ENCODE results near the gene IFNK. TPM values are rescaled to one million over a fixed set of nuclear protein-coding genes. Genes with fewer than 3 reads are reported as not detected.

Gene IFNK
- total RNA-seq, 2 donors from 2014 or later = not detected

- Histone ChIP-seq H3K27ac (no peak overlapping the region), H3K9ac (ENCODE audit: low read depth in 2 of 2, low read length in 2 of 2) (no peak overlapping the region), H3K4me3 (no peak overlapping the region), H3K9me3 (no peaks in the 10 kb centered on the region), H3K27me3 (no peaks in the 10 kb centered on the region), H3K36me3 (no peaks in the 10 kb centered on the region), H3K4me1 (peaks cover 9% of the 10 kb centered on the region)
- TF ChIP-seq CTCF (IDR thresholded peaks at IDR 0.05) = no peak
- intact Hi-C loops (cut with DNase I) = no loop called here
- DNase-seq = no peak
These were observed 41.4 kb upstream of the IFNK start for GRCh38 chr9:27482709-27483108.

- Histone ChIP-seq H3K27me3 (no peaks in the 10 kb centered on the region), H3K4me1 (peaks cover 9% of the 10 kb centered on the region), H3K9ac (ENCODE audit: low read depth in 2 of 2, low read length in 2 of 2) (no peak overlapping the region), H3K4me3 (no peak overlapping the region), H3K9me3 (no peaks in the 10 kb centered on the region), H3K27ac (no peak overlapping the region), H3K36me3 (no peaks in the 10 kb centered on the region)
- intact Hi-C loops (cut with DNase I) = no loop called here
- no peak for DNase-seq
- no peak for TF ChIP-seq CTCF (IDR thresholded peaks at IDR 0.05)
These were observed 40.5 kb upstream of the IFNK start for GRCh38 chr9:27483576-27483975.

- H3K9ac ChIP-seq (ENCODE audit: low read depth in 2 of 2, low read length in 2 of 2) = no peak overlapping the region
- no peak for DNase-seq
- no peak overlapping the region for H3K27ac ChIP-seq
- no peak for TF ChIP-seq CTCF (IDR thresholded peaks at IDR 0.05)
- intact Hi-C loops (cut with DNase I) = no loop called here
- no peak overlapping the region for H3K4me3 ChIP-seq
- H3K36me3 ChIP-seq = no peaks in the 10 kb centered on the region
- H3K9me3 ChIP-seq = no peaks in the 10 kb centered on the region
- H3K27me3 ChIP-seq = no peaks in the 10 kb centered on the region
- H3K4me1 ChIP-seq = peaks cover 9% of the 10 kb centered on the region
These were observed 38.9 kb upstream of the IFNK start for GRCh38 chr9:27485158-27485557.

- peaks cover 9% of the 10 kb centered on the region for H3K4me1 ChIP-seq
- H3K36me3 ChIP-seq = no peaks in the 10 kb centered on the region
- H3K4me3 ChIP-seq = no peak overlapping the region
- no peak overlapping the region for H3K9ac ChIP-seq (ENCODE audit: low read depth in 2 of 2, low read length in 2 of 2)
- no peaks in the 10 kb centered on the region for H3K9me3 ChIP-seq
- no peak for DNase-seq
- H3K27ac ChIP-seq = no peak overlapping the region
- no peaks in the 10 kb centered on the region for H3K27me3 ChIP-seq
- intact Hi-C loops (cut with DNase I) = no loop called here
- TF ChIP-seq CTCF (IDR thresholded peaks at IDR 0.05) = no peak
These were observed 36.9 kb upstream of the IFNK start for GRCh38 chr9:27487128-27487640.

- DNase-seq = no peak
- H3K27ac ChIP-seq = no peak overlapping the region
- no peaks in the 10 kb centered on the region for H3K36me3 ChIP-seq
- TF ChIP-seq CTCF (IDR thresholded peaks at IDR 0.05) = no peak
- no peaks in the 10 kb centered on the region for H3K9me3 ChIP-seq
- H3K9ac ChIP-seq (ENCODE audit: low read depth in 2 of 2, low read length in 2 of 2) = no peak overlapping the region
- intact Hi-C loops (cut with DNase I) = no loop called here
- H3K27me3 ChIP-seq = no peaks in the 10 kb centered on the region
- peaks cover 9% of the 10 kb centered on the region for H3K4me1 ChIP-seq
- H3K4me3 ChIP-seq = no peak overlapping the region
These were observed 36.2 kb upstream of the IFNK start for GRCh38 chr9:27487927-27488326.

Data from colonic mucosa (tissue), 4 donors.